Stimulated activated CD4-positive, alpha-beta T cell treated with anti-CD3 and anti-CD28 coated beads, Interleukin-2, amount 100 ng/mL, for 24 hours (primary cell): Measurements from ENCODE around the gene ZYX.
"Not testable (repeated sequence)": the region's sequence is repeated elsewhere in the genome, so short reads cannot be mapped to it uniquely, and the experiment has no call there.

Source experiments
- DNase-seq, 2 donors: peaks; one replicate each; pipeline ENCODE4 v3.0.0-alpha.2; 2020

The ZYX gene

DNA sequence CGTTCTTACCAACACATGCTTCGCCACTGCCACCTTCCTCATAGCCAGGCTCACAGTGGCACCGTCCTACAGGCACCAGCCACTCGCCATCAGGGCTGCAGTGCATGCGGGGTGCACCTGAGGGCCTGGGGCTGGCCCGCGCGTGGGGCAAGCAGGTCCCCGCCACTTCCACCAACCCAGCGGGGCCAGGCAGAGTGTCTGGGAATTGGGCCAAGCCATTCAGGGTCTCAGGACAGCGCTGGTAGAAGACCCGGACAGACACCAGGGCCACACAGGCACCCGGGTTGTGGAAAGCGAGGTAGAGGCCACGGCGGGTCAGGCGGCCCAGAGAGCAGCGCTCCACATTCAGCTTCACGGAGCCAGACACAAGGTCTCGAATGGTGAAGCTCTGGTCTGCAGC, 18.5 kb downstream of the ZYX start:
- DNase-seq, result no peak

DNA sequence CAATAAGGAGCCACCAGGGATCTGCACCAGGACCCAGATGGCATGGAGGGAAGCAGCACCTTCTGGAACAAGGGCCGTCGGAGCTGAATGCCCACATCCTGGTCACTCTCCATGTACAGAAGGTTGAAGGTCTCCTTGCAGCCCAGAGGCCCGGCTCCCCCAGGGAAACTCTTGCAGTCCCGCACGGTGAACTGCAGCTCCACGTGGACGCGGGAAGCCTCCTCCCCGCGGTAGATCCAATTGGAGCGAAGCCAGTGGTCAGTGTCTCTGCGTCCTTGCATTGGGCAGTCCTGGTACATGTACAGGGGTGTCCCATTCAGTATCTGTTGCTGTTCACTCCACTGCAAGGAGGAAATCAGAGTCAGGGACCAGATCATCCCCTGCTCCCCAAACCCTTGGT, 20.1 kb downstream of the ZYX start:
- no peak for DNase-seq

DNA sequence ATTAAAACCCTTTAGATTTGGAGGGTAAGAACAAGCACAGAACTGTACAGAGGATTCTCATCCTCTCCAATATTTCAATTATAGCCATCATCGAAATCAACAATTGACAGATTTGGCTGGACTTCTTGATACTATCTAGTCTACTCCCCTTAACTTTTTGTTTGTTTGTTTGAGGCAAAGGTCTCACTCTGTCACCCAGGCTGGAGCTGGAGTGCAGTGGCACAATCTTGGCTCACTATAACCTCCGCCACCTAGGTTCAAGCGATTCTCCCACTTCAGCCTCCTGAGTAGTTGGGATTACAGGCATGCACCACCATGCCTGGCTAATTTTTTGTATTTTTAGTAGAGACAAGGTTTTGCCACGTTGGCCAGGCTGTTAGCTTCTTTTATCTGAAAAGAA, 21.1 kb downstream of the ZYX start:
- not testable (repeated sequence) for DNase-seq

DNA sequence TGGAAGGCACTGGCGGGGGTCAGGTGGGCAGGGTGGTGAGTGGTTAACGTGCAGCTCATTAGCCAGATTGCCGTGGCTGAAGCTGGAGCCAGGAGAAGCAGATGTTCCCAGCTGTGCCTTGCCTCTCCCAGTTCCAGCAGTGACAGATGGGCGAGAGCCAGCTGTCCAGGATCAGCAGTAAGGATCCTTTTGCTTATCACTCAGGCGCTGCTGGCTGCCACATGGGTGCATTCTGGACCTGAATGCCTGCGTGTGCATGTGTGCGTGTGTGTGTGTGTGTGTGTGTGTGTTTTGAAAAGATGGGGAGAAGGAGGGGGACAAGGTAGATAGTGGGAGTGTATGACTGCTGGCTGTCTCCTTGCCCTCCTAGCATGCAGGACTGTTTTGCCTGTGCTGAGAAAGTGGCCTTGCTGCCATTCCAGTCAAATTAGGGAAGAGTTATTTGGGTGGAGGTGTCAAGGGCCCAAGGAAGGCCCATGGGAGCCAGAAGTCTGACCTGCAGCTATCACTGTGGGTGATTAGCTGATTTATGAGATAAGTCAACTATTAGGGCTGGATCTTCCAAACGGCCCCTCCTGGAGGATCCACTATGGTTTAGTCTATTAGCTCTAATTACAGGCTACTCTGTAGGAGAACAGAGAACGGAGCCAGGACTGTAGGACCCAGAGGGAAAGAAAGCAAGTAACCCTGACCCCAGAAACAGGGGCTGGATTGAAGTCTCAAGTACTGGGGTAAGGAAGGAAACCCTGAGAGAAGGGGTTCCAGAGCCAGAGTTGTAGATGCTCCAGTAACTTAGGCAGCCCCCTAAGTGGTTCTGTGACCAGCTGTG, 24.2 kb downstream of the ZYX start:
- DNase-seq, result no peak

DNA sequence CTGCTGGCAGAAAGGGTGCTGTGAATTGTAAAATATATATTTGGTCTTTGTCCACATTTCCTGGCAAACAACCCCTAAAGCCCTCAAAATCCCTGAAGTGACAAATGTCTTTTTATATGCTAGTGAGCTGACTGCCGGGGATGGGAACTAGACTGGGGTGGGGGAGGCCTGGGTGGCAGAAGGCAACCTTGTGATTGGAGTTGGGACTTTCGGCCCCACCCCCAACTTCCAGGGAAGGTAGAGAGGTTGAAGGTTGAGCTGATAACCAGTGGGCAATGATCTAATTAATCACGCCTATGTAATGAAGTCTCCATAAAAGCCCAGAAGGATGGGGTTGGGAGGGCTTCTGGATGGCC, 24.8 kb downstream of the ZYX start:
- no peak for DNase-seq

DNA sequence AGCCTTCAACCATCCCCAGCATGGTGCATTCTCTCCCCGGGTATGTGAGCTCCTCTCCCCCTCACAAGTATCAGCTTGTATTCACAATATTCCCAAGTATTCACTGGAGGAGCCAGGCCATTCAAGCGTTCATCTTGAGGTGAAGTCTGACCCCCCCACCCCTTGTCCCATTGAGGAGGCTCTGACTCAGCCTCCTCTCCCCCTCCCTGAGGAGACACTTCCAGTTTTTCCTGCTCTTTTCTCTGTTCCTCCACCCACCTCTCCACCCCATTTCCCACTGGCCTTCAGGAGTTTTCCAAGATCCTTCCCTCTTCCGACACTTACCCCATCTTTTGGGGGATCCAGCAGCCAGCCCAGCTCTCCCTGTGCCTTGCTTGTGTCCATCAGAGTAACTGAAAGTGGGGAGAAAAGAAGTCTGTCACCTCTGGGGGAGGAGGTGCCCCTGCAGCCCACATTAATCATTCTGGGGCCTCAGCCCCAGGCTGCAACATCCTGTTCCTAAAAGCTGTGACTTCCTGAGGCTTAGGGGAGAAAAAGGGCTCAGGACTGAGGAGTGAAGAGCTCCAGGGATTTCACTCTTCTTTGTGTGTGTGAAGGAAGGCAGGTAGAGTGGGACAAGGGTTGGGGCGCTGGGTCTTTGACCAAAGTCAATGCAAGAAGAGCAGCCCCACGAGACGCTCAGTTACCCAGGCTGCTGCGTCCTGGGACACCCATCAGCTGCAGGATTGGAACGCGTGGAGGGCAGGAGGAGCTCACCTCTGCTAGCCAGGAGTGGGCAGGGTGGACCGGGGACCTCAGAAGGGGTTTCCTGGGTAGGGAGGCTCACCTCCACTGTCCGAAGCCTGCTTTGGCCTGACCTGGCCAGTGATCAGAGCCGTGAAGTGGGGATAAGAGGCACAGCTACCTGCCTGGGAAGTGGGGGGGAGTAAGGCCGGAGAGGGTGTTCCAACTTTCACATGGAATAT, 26.4 kb downstream of the ZYX start:
- DNase-seq, result peak in 1 of 2 donors; percentile 33

DNA sequence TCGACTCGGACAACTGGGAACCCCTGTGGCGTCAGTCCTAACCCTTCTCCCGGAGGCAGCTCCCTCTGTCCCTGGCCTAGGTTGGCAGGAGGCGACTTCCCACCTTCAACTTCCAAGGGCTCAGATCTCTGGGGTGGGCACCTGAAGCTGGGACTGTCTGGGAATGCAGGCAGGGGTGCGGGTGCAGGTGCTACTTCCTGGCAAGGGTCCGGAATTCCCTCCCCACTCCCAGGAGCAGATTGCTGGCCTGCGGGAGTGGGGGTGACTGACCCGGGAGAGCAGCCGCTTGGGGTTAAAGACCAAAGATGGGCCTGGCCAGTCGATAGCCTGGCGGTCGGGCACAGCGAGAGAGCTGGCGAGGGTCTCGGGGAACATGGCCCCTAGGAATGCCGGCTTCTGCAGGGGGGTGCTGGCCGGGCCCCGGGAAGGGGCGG, 27.1 kb downstream of the ZYX start:
- no peak for DNase-seq

DNA sequence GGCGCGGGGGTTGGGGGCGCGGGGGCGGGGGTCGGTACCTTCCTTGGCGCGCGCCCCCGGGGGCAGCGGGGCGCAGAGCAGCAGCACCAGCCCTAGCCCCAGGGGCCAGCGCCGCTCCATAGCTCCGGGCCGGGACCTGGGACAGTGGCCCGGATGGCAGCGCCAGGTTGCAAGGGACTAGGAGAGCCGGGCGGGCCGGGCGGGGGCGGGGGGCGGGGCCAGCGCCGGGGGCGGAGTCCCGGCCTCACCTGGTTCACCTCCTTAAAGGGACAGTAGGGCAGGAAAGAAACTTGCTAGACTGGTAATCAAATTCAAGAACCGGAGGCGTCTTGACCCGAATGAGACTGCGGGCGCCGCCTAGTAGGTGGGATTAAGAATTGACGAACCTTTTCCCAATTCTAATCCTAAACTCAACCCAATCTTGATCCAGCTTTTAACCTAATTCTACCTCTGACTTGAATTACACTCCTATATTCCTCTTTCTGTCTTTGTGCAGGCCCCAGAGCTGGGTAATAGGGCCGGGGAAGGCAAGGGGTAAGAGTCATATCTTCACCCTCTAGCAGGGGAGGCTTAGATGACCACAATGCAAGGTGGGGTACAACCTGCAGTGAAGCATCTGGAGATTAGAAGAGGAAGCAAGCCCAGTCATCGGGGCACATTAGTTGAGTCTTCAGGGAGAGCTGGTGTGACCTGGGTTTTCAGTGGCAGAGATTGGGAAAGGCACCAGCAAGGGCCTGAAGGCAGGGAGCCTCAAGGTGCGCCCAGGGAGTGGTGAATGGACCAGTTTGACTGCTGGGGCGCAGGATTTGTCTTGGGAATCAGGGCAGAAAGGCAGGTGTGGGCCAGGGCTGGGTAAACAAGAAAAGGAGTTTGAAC, 27.8 kb downstream of the ZYX start, which contains the start of gene EPHA1:
EPHA1 (minus strand) TSS at position 171 of the 876 bp plus-strand sequence; CDS start at position 120, 51 bp downstream.
- peak; percentile 48 to 56 for DNase-seq

DNA sequence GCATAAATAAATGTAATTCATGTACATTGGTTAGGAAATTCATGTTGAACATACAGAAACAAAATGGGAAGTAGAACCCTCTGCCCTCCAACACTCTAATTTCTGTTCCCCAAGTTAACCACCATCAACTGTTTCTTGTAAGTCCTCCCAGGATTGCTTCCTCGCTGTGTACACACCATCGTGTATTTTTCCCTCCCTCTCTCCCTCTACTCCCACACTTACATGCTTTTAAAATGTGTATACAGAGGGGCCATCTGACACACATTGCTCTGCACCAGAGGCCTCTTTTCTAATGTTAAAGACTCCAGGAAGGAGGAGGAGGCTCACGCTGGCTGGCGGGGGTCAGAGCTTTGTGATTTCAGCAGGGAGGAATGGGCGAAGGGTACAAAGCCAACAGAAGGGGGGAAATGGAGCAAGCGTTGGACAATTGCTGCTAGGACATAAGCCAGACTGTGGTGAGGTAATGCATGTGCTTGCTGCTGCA, 29.4 kb downstream of the ZYX start:
- no peak for DNase-seq

DNA sequence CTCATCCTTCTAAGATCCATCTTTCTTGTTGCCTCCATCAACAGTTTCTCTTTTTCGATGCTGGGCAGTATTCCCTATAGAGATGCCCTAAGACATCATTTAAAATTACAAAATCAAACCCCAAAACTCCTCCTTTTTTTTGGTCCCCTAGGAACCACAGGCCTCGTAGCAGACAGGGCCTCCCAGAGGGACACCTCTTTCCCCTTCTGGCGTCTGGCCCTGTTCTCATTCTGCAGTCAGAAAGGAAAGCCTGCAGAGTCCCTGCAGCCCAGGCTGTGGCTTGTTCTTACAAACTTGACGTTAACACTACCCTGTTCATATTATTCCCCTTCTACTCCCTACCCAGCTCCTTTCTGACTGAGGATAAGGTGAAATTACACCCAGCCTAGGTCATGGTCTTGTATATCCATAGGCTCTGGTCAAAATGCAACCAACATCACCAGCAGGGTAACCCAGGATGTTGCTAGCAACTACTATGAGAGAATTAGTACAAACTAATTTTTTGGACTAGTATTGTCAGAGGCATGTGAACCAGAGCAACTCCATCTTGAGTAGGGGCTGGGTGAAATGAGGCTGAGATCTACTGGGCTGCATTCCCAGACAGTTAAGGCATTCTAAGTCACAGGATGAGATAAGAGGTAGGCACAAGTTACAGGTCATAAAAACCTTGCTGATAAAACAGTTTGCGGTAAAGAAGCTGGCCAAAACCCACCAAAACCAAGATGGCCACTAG, 31.0 kb downstream of the ZYX start:
- no peak for DNase-seq

DNA sequence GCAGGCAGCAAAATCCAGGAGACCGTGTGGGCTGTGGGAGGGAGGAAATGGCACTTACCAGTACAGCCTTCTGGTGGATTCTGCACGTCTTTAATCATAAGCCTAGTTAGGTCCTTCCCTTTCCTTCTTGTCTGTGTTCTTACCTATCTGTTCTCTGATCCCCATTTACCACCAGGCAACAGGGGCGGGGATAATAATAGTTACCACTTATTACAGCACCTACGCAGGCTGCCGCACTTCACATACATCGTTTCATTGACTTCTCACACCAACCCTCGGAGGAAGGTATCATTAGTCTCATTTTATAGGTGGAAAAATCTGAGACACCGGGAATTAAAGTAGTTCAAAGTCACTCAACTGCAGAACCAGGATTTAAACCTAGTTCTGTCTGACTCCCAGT, 32.0 kb downstream of the ZYX start:
- no peak for DNase-seq

DNA sequence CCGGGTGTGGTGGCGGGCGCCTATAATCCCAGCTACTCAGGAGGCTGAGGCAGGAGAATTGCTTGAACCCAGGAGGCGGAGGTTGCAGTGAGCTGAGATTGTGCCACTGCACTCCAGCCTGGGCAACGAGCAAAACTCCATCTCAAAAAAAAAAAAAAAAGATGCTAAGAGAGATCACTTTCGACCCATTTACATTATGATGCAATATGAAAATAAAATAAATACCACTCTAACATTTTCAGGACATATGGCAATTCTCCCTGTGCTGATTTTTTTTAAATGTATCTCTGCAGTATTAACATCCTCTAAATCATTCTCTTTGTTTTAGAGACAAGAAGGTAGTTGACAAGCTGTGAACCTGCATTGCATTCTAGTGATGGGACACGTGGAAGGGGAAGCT, 34.1 kb downstream of the ZYX start:
- DNase-seq, result not testable (repeated sequence)

DNA sequence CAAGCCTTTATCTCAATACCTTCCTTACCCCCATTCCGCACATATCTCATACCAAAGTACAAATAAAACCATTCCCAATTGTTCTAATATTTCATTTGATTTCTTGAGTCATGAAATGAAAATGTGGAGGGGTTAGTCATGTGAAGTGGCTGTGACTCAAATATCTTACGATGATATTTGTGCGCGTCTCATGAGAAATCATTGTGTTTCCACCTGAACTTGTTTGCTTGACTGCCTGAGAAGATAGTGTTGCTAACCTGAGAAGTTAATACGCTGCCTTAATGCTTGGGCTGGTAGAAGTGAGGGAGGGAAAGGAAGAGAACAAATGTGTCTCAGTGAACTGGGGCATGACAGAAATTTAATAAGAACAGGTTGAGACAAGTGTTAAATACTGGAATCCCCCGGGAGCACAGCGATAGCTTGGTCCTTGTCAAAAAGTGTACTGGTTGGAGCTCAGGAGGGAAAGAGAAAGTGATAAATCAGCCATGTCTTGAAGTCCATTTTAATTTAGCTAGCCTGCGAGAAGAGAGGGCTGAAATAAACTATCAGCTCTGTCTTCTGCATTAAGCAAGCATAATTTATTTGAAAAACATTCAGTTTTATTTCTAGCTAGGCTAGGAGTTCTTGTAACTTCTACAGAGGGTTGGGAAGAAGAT, 34.7 kb downstream of the ZYX start:
- no peak for DNase-seq

DNA sequence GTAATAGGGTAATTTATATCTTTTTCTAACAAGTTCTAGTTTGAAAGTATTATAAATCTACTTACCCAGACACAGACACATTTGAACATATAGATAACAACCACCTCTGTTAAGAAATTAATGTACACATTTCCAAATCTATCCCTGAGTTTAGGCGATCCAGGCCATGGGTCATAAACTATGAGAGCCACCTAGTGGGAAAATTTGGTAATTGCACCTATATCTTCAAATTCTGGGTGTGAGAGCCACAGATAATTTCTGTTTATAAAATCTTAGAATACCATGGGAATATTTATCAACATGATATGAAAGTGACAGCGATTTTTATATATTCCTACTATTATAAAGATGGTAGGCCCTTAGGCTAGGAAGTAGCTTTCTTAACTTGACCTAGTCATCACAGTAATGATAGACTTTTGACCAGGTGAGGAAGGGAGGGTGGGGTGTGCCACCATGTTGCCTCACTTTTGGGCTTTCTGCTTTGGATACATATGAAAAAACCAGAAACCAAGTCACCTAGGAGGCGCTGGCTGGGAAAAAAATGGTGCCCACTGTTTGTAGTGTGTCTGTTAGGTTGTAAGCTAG, 35.5 kb downstream of the ZYX start:
- no peak for DNase-seq

DNA sequence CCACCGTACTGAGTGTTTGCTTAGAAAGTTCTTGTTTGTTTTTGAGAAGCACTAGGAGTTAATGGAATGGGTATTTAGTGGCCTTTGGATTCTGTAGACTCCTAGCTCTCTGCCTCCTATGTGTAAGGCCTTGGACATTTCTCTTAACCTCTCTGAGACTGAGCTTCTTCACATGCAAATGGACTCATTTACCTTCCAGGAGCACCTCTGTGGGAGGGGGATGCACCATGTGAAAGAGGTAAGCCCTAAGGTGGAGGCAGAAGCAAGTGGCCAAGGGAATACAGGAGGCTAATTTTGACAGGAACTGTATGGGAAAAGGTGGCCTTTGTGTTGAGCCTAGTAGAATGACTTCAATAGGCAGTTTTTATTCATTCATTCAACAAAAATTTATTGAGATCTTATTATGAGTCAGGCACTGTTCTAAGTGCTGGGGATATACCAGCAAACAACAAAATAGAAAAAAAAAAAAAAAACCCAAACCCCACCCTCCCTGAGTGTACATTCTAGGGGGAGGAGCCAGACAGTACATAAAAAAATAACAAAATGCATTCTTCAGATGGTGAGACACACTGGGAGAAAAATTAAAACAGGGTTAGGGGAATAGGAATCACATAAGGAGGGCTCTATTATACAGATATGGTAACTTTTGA, 36.7 kb downstream of the ZYX start:
- no peak for DNase-seq

DNA sequence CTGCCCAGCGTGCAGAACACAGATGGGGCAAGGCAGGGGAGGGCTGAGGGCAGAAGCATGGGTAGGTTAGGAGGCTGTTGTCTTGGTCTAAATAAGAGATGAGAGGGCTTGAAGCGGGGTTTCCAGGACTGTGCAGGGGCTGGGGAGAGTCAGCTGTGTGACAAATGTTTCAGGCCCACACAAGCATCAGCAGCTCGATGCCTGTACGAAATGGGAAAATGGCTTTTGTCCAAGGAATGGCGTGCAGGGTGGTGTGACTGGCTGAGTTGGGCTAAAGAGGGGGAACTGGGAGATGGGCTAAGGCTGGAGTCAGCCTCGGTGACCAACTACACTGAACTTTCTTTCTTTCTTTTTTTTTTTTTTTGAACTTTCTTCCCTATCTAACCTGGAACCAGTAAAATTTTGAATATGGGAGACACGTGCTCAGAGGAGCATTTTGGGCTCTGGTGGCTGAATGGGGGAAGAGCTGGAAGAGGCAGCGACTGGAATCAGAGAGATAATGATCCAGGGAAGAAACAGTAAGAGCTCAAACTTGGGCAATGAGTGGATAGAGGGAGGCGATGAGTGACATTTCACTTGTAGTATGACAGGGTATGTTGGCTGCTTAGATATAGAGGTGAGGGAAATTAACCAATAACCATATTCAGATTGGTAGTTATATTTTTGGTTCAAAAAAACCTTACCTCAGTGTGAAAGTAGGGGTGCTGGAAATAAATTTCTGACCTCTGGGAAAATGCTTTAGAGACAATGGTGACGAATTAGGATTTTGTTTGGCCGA, 37.7 kb downstream of the ZYX start:
- no peak for DNase-seq

DNA sequence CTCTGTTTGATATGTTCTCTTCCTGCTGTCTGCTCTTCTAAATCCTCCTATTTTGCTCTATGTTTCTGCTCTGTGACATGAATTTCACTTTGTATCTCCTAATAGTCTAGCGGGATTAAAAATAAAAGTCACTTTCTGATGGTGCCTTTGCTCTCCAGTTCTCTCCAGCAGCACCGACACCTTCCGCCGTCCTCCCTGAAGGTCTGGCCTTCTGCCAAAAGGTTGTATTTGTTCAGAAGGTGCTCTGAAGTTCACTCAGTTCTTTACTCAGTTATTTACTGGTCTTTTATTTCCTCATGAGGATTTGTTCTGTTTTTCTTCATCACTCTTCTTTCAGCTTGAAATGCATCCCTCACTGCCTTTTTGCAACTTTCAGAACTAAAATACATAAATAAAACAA, 38.7 kb downstream of the ZYX start:
- no peak for DNase-seq

DNA sequence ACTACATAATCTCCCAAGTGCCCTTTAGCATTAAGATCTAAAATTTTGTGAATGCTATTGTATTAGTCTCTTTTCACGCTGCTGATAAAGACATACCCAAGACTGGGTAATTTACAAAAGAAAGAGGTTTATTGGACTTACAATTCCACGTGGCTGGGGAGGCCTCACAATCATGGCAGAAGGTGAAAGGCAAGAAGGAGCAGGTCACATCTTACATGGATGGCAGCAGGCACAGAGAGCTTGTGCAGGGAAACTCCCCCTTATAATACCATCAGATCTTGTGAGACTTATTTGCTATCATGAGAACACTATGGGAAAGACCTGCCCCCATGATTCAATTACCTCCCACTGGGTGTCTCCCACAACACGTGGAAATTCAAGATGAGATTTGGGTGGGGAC, 39.5 kb downstream of the ZYX start:
- not testable (repeated sequence) for DNase-seq

DNA sequence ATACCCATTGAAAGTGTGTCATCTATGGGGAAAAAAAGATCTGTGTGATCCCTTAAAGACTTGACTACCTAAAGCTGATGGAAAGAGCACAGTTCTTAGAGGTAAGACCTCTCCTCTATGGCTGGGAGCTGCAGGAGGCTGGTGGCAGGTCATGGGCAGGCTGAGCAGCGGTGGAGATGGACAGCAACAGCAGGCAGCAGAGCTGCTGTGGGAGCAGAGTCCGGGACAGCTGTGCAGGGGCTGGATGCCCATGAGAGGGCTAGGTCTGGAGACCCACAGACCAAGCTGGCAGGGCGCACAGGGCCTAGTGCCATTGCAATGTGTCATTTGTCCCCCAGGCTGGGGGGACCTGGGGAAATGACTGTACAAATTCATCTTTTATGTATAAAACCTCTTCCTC, 40.9 kb downstream of the ZYX start:
- DNase-seq, result no peak

DNA sequence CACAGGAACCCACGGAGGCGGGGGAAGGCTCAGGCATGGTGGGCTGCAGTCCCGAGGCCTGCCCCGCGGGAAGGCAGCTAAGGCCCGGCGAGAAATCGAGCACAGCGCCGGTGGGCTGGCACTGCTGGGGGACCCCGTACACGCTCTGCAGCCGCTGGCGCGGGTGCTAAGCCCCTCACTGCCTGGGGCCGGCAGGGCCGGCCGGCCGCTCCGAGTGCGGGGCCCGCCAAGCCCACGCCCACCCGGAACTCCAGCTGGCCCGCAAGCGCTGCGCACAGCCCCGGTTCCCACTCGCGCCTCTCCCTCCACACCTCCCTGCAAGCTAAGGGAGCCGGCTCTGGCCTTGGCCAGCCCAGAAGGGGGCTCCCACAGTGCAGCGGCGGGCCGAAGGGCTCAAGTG, 43.3 kb downstream of the ZYX start:
- not testable (repeated sequence) for DNase-seq
